Transverse colon (tissue), 4 donors: ENCODE data around the gene PLXNC1. TPM values are rescaled to one million over a fixed set of nuclear protein-coding genes. Genes with fewer than 3 reads are reported as not detected.

ENCODE experiments used
- DNase-seq: peaks from one replicate; pipeline ENCODE4 v3.0.0-alpha.2; 2019
- H3K27ac ChIP-seq, 4 donors: fragments of 200-600 bp; sonication (generic); 2 replicates each; pipeline ENCODE4 v1.5.1; 2016 to 2018; ENCODE audit warnings: inconsistent platforms in 4 of 4
- H3K27me3 ChIP-seq: fragments of 200-600 bp; sonication (generic); 2 replicates; pipeline ENCODE4 v1.5.1; 2017; ENCODE audit warnings: inconsistent platforms
- H3K36me3 ChIP-seq, 4 donors: fragments of 200-600 bp; sonication (generic); 2 replicates each; pipeline ENCODE4 v1.5.1; 2017 to 2019; ENCODE audit warnings: inconsistent platforms in 4 of 4
- H3K4me1 ChIP-seq, 4 donors: fragments of 200-600 bp; sonication (generic); 2 replicates each; pipeline ENCODE4 v1.5.1; 2017 to 2020; ENCODE audit warnings: inconsistent platforms in 4 of 4
- H3K4me3 ChIP-seq, 4 donors: fragments of 200-600 bp; sonication (generic); 1 replicate in 1 of 4; 2 replicates in 3 of 4; pipeline versions ENCODE4 v1.5.1 to v1.6.1; 2017 to 2019; ENCODE audit warnings: inconsistent platforms in 4 of 4
- H3K9me3 ChIP-seq, 2 donors: fragments of 200-600 bp; sonication (generic); 2 replicates each; pipeline ENCODE4 v1.5.1; 2017 to 2019; ENCODE audit warnings: inconsistent platforms in 2 of 2
- CTCF ChIP-seq, 5 experiments: fragments of 200-600 bp in 3 of 5; fragments of 450-650 bp in 2 of 5; sonication (generic) in 3 of 5; IDR thresholded peaks; 1 replicate in 2 of 5; 2 replicates in 3 of 5; pipeline ENCODE4 v1.5.1; 2016 to 2017; ENCODE audit warnings: antibody characterized with exemption in 5 of 5, inconsistent platforms in 3 of 5, mild to moderate bottlenecking in 2 of 5, moderate library complexity in 1 of 5
- EP300 ChIP-seq: sonication (generic); formaldehyde crosslinking; IDR thresholded peaks from one replicate; pipeline ENCODE4 v1.6.1; 2017; ENCODE audit warnings: antibody characterized with exemption, low read depth
- POLR2A ChIP-seq: fragments of 450-650 bp; IDR thresholded peaks from one replicate; pipeline ENCODE4 v1.6.1; 2016; ENCODE audit warnings: antibody characterized with exemption, mild to moderate bottlenecking, moderate library complexity
- POLR2AphosphoS5 ChIP-seq, 3 donors: sonication (generic); formaldehyde crosslinking; IDR thresholded peaks; one replicate each; pipeline ENCODE4 v1.6.1; 2016; ENCODE audit warnings: antibody characterized with exemption in 3 of 3
- WGBS, 2 donors: methylation state at CpG; one replicate each; pipeline ENCODE4 v1.1.5; 2018; ENCODE audit warnings: low coverage in 1 of 2; 5-methylcytosine and 5-hydroxymethylcytosine counted together
- in situ Hi-C, 4 donors: fragments of 200-750 bp; cut with MboI; loops; one replicate each; pipeline versions ENCODE4 v1.15.0 to v1.15.1; 2017; ENCODE audit warnings: low sequenced_read_pairs in 3 of 4, low pct_ligation_motif_present in 1 of 4, low pct_unique_long_range_greater_than_20kb in 1 of 4
- intact Hi-C: fragments of 100-400 bp; cut with DNase I; formaldehyde crosslinking; loops from one replicate; pipeline ENCODE4 v1.15.1; 2023; ENCODE audit warnings: low total_unique reads
- total RNA-seq, 4 donors: library from RNA; depleted of rRNA; stranded (reverse); fragments of >200 nt; gene quantifications; one replicate each; pipeline ENCODE4 v1.1.0, GENCODE V29; 2016

The PLXNC1 gene
- total RNA-seq, 4 donors from 2014 or later, result 3.3 to 12.7 (median 6.8) TPM

GRCh38 chr12:94207849-94208621 lies 59.7 kb downstream of the PLXNC1 start:
- peak in 1 of 3 donors; percentile 50 for TF ChIP-seq POLR2AphosphoS5 (IDR thresholded peaks at IDR 0.05)
- TF ChIP-seq POLR2A, result peak; percentile 41
- no peak for TF ChIP-seq EP300
- TF ChIP-seq CTCF (IDR thresholded peaks at IDR 0.05), result no peak
- in situ Hi-C loops (no loop called here), intact Hi-C loops (no loop called here)
- 46 to 64% methylated on average over 13 to 14 of the region's 14 CpGs for WGBS, 2 donors
- Histone ChIP-seq H3K4me1 (peaks cover 0 to 8% (median 0%) of the 10 kb centered on the region in 4 donors), H3K27me3 (no peaks in the 10 kb centered on the region), H3K36me3 (no peaks in the 10 kb centered on the region), H3K27ac (peak overlapping the region; percentile 40 to 73 (median 58)), H3K4me3 (no peak overlapping the region), H3K9me3 (no peaks in the 10 kb centered on the region)
- peak; percentile 41 for DNase-seq

- Histone ChIP-seq H3K9me3 (no peaks in the 10 kb centered on the region), H3K27ac (peak overlapping the region; percentile 40 to 73 (median 58)), H3K27me3 (no peaks in the 10 kb centered on the region), H3K36me3 (no peaks in the 10 kb centered on the region), H3K4me1 (peaks cover 0 to 8% (median 0%) of the 10 kb centered on the region in 4 donors), H3K4me3 (no peak overlapping the region)
- WGBS, 2 donors, result 74 to 93% methylated on average over 4 of the region's 4 CpGs
- in situ Hi-C loops, result no loop called here
- no peak for DNase-seq
- TF ChIP-seq CTCF (IDR thresholded peaks at IDR 0.05) (no peak), POLR2A (no peak), EP300 (no peak), POLR2AphosphoS5 (IDR thresholded peaks at IDR 0.05) (no peak)
- intact Hi-C loops, result no loop called here
These were observed 60.2 kb downstream of the PLXNC1 start for GRCh38 chr12:94208622-94208966.

- DNase-seq, result no peak
- Histone ChIP-seq H3K27ac (peak overlapping the region in 1 of 4 donors; percentile 73), H3K27me3 (no peaks in the 10 kb centered on the region), H3K36me3 (no peaks in the 10 kb centered on the region), H3K4me1 (peaks cover 0 to 8% (median 0%) of the 10 kb centered on the region in 4 donors), H3K9me3 (no peaks in the 10 kb centered on the region), H3K4me3 (no peak overlapping the region)
- WGBS, 2 donors, result 72 to 87% methylated on average over 8 of the region's 8 CpGs
- intact Hi-C loops (no loop called here), in situ Hi-C loops (no loop called here)
- no peak for TF ChIP-seq EP300
- no peak for TF ChIP-seq POLR2A
- TF ChIP-seq CTCF (IDR thresholded peaks at IDR 0.05), result no peak
- TF ChIP-seq POLR2AphosphoS5 (IDR thresholded peaks at IDR 0.05), result no peak
These were observed 60.9 kb downstream of the PLXNC1 start for GRCh38 chr12:94209240-94209639.

- in situ Hi-C loops, result no loop called here
- H3K27me3 ChIP-seq, result no peaks in the 10 kb centered on the region
- no peaks in the 10 kb centered on the region for H3K36me3 ChIP-seq
- intact Hi-C loops, result no loop called here
- TF ChIP-seq POLR2AphosphoS5 (IDR thresholded peaks at IDR 0.05) (no peak), CTCF (IDR thresholded peaks at IDR 0.05) (no peak), POLR2A (no peak), EP300 (no peak)
- H3K27ac ChIP-seq, result no peak overlapping the region
- H3K9me3 ChIP-seq, result no peaks in the 10 kb centered on the region
- DNase-seq, result no peak
- no peak overlapping the region for H3K4me3 ChIP-seq
- WGBS, 2 donors, result 64 to 67% methylated on average over 5 of the region's 5 CpGs
- peaks cover 0 to 8% (median 0%) of the 10 kb centered on the region in 4 donors for H3K4me1 ChIP-seq
These were observed 62.6 kb downstream of the PLXNC1 start for GRCh38 chr12:94211021-94211420.
